Endothelial cell (in vitro differentiated cells): ENCODE measurements around the gene HAUS6. TPM values are rescaled to one million over a fixed set of nuclear protein-coding genes. Genes with fewer than 3 reads are reported as not detected.

Source experiments
- DNase-seq: peaks from one replicate; pipeline ENCODE4 v3.0.0; 2021; ENCODE audit warnings: low spot score
- H3K27ac Mint-ChIP-seq: one replicate; pipeline ENCODE4 v1.8.0; 2021; ENCODE audit warnings: mixed read lengths, inconsistent platforms; ENCODE audit not compliant: unreplicated experiment
- H3K27me3 Mint-ChIP-seq: one replicate; pipeline ENCODE4 v1.8.0; 2021; ENCODE audit warnings: mild to moderate bottlenecking, moderate library complexity, mixed read lengths, inconsistent platforms; ENCODE audit not compliant: unreplicated experiment
- H3K36me3 Mint-ChIP-seq: one replicate; pipeline ENCODE4 v1.8.0; 2021; ENCODE audit warnings: mild to moderate bottlenecking, low read depth, mixed read lengths, inconsistent platforms; ENCODE audit not compliant: unreplicated experiment
- H3K4me1 Mint-ChIP-seq: one replicate; pipeline ENCODE4 v1.8.0; 2021; ENCODE audit warnings: mild to moderate bottlenecking, mixed read lengths, inconsistent platforms; ENCODE audit not compliant: unreplicated experiment
- H3K4me3 Mint-ChIP-seq: one replicate; pipeline ENCODE4 v1.8.0; 2021; ENCODE audit warnings: mild to moderate bottlenecking, mixed read lengths, inconsistent platforms; ENCODE audit not compliant: unreplicated experiment
- H3K9me3 Mint-ChIP-seq: one replicate; pipeline ENCODE4 v1.8.0; 2021; ENCODE audit warnings: mixed read lengths, inconsistent platforms; ENCODE audit not compliant: unreplicated experiment
- CTCF ChIP-seq: fragments of 200-600 bp; sonication (generic); IDR thresholded peaks from one replicate; pipeline ENCODE4 v1.5.0; 2021; ENCODE audit warnings: antibody characterized with exemption; ENCODE audit not compliant: unreplicated experiment
- total RNA-seq: library from RNA; stranded (reverse); fragmentation: NEBNext Ultra II Directional; extraction: Animal tissue kit (Norgen Biotek cat#: 25700); gene quantifications from one replicate; pipeline ENCODE4 v1.2.1, GENCODE V29; 2021; ENCODE audit not compliant: unreplicated experiment

The HAUS6 gene
- total RNA-seq, 1 donor from 2014 or later = 19.0 TPM

- Mint-ChIP-seq H3K4me3 (peak overlapping the region; percentile 97), H3K4me1 (peaks cover 28% of the 10 kb centered on the region), H3K27me3 (peaks cover 2% of the 10 kb centered on the region), H3K27ac (peak overlapping the region; percentile 94), H3K36me3 (peaks cover 15% of the 10 kb centered on the region), H3K9me3 (no peaks in the 10 kb centered on the region)
- no peak for DNase-seq
- no peak for TF ChIP-seq CTCF
Measured at GRCh38 chr9:19050637-19051591, 51.8 kb downstream of the HAUS6 start.

DNA sequence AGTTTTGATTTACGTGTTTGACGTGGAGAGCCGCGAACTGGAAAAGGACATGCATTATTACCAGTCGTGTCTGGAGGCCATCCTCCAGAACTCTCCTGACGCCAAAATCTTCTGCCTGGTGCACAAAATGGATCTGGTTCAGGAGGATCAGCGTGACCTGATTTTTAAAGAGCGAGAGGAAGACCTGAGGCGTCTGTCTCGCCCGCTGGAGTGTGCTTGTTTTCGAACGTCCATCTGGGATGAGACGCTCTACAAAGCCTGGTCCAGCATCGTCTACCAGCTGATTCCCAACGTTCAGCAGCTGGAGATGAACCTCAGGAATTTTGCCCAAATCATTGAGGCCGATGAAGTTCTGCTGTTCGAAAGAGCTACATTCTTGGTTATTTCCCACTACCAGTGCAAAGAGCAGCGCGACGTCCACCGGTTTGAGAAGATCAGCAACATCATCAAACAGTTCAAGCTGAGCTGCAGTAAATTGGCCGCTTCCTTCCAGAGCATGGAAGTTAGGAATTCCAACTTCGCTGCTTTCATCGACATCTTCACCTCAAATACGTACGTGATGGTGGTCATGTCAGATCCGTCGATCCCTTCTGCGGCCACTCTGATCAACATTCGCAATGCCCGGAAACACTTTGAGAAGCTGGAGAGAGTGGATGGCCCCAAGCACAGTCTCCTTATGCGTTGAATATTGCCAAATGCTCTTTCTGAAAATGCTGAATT, 52.6 kb downstream of the HAUS6 start:
- TF ChIP-seq CTCF = no peak
- Mint-ChIP-seq H3K27ac (peak overlapping the region; percentile 94), H3K4me1 (peaks cover 26% of the 10 kb centered on the region), H3K9me3 (no peaks in the 10 kb centered on the region), H3K27me3 (peaks cover 2% of the 10 kb centered on the region), H3K36me3 (peaks cover 12% of the 10 kb centered on the region), H3K4me3 (peak overlapping the region; percentile 97)
- DNase-seq = peak; percentile 4

DNA sequence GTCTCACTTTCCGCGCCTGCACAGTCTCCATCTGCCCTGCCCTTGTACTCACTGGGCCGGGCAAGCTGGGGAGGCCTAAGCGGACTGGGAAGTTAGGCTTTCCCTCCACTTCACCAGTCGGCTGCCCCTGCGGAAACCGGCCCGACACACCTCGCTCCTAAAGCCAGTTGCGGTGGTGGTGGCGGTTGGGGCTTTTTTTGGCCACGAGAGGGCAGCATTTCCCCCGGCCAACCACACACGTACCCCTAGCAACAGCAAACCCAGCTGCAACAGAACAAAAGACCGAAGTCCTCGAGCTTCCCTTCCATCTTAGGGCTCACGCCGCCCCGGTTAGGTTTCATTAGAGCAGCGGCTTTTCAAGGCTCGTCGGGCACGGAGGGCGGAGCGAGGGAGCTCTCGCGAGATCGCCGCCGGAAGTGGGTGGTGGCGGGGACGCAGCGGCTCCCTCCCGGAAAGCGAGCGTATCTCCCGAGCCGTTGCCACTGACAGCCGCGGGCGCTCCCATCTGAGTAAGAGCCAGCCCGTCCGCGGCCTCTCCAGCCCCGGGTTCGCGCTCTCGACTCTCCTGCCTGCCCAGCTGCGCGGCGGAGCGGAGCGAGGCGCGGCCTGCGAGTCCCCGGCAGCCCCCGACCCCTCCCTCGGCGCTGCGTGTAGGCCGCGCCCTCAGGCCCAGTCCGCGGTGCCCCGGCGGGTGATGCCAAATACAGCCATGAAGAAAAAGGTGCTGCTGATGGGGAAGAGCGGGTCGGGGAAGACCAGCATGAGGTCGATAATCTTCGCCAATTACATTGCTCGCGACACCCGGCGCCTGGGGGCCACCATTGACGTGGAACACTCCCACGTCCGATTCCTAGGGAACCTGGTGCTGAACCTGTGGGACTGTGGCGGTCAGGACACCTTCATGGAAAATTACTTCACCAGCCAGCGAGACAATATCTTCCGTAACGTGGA, 53.5 kb downstream of the HAUS6 start, which contains the start of gene RRAGA:
TSS of gene RRAGA (plus strand) at position 462 of the 951 bp plus-strand sequence. CDS start at position 695, 233 bp downstream.
- H3K27me3 Mint-ChIP-seq = peaks cover 2% of the 10 kb centered on the region
- peak within 1 kb of the TSS; percentile 96 for H3K27ac Mint-ChIP-seq
- H3K9me3 Mint-ChIP-seq = no peaks in the 10 kb centered on the region
- peak; percentile 95 for DNase-seq
- peak; percentile 94 for TF ChIP-seq CTCF
- H3K4me3 Mint-ChIP-seq = peak within 1 kb of the TSS; percentile 97
- H3K36me3 Mint-ChIP-seq = peaks cover 14% of the 10 kb centered on the region
- peaks cover 23% of the 10 kb centered on the region for H3K4me1 Mint-ChIP-seq

DNA sequence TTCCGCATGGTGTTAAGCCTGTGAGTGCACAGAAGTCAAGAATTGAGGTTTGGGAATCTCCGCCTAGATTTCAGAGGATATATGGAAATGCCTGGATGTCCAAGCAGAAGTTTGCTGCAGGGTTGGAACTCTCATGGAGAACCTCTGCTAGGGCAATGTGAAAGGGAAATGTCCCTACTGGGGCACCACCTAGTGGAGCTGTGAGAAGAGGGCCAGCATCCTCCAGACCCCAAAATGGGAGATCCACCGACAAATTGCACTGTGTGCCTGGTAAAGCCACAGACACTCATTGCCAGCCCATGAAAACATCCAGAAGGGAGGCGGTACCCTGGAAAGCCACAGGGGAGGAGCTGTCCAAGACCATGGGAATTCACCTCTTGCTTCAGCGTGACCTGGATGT, 66.1 kb downstream of the HAUS6 start:
- Mint-ChIP-seq H3K4me3 (no peak overlapping the region), H3K36me3 (peaks cover 4% of the 10 kb centered on the region), H3K4me1 (no peaks in the 10 kb centered on the region), H3K9me3 (peaks cover 5% of the 10 kb centered on the region), H3K27ac (no peak overlapping the region), H3K27me3 (peaks cover 7% of the 10 kb centered on the region)
- DNase-seq = no peak
- no peak for TF ChIP-seq CTCF
